Measurements from ENCODE around the gene AGPS. TPM values are rescaled to one million over a fixed set of nuclear protein-coding genes. Genes with fewer than 3 reads are reported as not detected.

The AGPS gene
- total and polyA plus RNA-seq, 11 donors: 4.2 to 36.6 (median 25.6) TPM

DNA sequence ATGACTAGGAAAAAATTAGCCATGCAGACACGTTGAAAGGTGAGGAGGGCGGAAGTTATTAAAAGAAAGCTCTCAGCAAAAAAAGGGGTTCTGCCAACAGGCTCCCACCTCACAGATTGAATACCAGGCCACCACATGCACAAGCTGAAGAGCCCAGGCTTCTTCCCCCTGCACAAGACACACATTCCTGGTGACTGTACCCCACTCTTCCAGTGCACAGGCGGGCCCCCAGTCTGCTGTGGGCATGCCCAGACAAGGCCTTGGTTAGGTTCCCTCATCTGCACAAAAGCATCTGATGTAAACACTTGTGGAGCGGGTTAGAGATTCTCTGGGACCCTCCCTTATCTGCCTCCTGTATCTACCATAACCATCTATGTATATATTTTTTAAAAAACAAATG is 81.7 kb downstream of the AGPS start:
- 93 to 97% (median 95%) methylated on average over 4 of the region's 4 CpGs for WGBS, 4 donors
- intact Hi-C loops (cut with DNase I): no loop called here
- DNase-seq (no peak), ATAC-seq (no peak)
- Histone ChIP-seq H3K27ac (no peak overlapping the region), H3K9me3 (peaks cover 0 to 35% (median 10%) of the 10 kb centered on the region in 12 donors), H3K27me3 (no peaks in the 10 kb centered on the region), H3K4me1 (peaks cover 0 to 6% (median 0%) of the 10 kb centered on the region in 12 donors), H3K4me3 (no peak overlapping the region), H3K36me3 (peaks cover 0 to 15% (median 0%) of the 10 kb centered on the region in 9 donors)
- TF ChIP-seq, protein P1, sequence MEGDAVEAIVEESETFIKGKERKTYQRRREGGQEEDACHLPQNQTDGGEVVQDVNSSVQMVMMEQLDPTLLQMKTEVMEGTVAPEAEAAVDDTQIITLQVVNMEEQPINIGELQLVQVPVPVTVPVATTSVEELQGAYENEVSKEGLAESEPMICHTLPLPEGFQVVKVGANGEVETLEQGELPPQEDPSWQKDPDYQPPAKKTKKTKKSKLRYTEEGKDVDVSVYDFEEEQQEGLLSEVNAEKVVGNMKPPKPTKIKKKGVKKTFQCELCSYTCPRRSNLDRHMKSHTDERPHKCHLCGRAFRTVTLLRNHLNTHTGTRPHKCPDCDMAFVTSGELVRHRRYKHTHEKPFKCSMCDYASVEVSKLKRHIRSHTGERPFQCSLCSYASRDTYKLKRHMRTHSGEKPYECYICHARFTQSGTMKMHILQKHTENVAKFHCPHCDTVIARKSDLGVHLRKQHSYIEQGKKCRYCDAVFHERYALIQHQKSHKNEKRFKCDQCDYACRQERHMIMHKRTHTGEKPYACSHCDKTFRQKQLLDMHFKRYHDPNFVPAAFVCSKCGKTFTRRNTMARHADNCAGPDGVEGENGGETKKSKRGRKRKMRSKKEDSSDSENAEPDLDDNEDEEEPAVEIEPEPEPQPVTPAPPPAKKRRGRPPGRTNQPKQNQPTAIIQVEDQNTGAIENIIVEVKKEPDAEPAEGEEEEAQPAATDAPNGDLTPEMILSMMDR (IDR thresholded peaks at IDR 0.05): no peak
- no peak for TF ChIP-seq POLR2A (IDR thresholded peaks at IDR 0.05)

DNA sequence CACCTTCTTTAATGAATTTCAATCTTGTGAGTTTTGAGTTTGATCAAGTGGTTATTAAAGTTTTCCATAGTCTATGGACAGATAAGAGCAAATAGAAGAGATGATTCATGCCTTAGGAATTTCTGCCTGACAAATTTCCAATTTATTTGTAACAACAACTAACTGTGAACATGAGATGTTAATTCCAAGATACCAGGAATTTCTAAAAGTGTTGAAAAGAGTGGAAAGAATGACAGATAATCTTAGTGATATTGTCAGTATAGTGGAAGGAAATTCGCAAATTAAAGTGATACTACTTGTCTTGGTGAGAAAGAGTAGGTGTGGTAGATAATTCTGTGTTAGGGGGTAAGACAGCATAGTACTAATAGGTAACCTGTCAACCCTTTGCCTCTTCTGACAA is 82.4 kb downstream of the AGPS start:
- Histone ChIP-seq H3K27me3 (no peaks in the 10 kb centered on the region), H3K9me3 (peaks cover 0 to 35% (median 10%) of the 10 kb centered on the region in 12 donors), H3K36me3 (peaks cover 0 to 11% (median 0%) of the 10 kb centered on the region in 9 donors), H3K4me3 (no peak overlapping the region), H3K27ac (no peak overlapping the region), H3K4me1 (peaks cover 0 to 6% (median 0%) of the 10 kb centered on the region in 12 donors)
- TF ChIP-seq, protein P1 (IDR thresholded peaks at IDR 0.05): no peak
- no peak for TF ChIP-seq POLR2A (IDR thresholded peaks at IDR 0.05)
- WGBS, 4 donors: 57 to 76% (median 68%) methylated on average over 1 of the region's 1 CpG
- no peak for ATAC-seq
- intact Hi-C loops (cut with DNase I): no loop called here
- no peak for DNase-seq

GRCh38 chr2:177476897-177477296 is 84.3 kb downstream of the AGPS start:
- Histone ChIP-seq H3K4me1 (peaks cover 0 to 6% (median 0%) of the 10 kb centered on the region in 12 donors), H3K9me3 (peaks cover 0 to 20% (median 4%) of the 10 kb centered on the region in 12 donors), H3K4me3 (no peak overlapping the region), H3K27me3 (no peaks in the 10 kb centered on the region), H3K27ac (no peak overlapping the region), H3K36me3 (peaks cover 0 to 13% (median under 1%) of the 10 kb centered on the region in 9 donors)
- intact Hi-C loops (cut with DNase I): no loop called here
- ATAC-seq (no peak), DNase-seq (no peak)
- WGBS, 4 donors: 96 to 97% (median 97%) methylated on average over 5 of the region's 5 CpGs
- TF ChIP-seq POLR2A (IDR thresholded peaks at IDR 0.05): no peak
- TF ChIP-seq, protein P1 (IDR thresholded peaks at IDR 0.05): no peak

DNA sequence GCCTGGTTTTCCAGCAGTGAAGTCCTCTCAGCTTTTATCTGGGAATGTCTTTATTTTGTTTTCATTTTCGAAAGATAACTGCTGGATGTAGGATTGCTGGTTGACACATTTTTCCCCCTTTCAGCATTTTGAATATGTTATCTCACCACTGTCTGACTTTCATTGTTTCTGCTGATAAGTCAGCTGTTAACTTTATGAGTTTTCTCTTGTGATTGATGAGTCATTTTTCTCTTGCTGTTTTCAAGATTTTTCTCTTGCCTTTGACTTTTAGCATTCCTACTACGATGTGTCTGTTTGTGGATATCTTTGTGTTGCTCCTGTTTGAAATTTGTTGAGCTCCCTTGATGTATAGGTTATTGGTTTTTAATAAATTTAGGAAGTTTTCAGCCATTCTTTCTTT is 85.5 kb downstream of the AGPS start:
- ATAC-seq: no peak
- no peak for TF ChIP-seq POLR2A (IDR thresholded peaks at IDR 0.05)
- TF ChIP-seq, protein P1 (IDR thresholded peaks at IDR 0.05): no peak
- no peaks in the 10 kb centered on the region for H3K27me3 ChIP-seq
- no peak for DNase-seq
- intact Hi-C loops (cut with DNase I): no loop called here
- H3K27ac ChIP-seq: no peak overlapping the region
- peaks cover 0 to 6% (median 0%) of the 10 kb centered on the region in 12 donors for H3K4me1 ChIP-seq
- peaks cover 0 to 19% (median 5%) of the 10 kb centered on the region in 9 donors for H3K36me3 ChIP-seq
- WGBS, 4 donors: 85 to 91% (median 88%) methylated on average over 2 of the region's 2 CpGs
- peaks cover 0 to 9% (median 0%) of the 10 kb centered on the region in 12 donors for H3K9me3 ChIP-seq
- H3K4me3 ChIP-seq: no peak overlapping the region

Measured in heart left ventricle (tissue), 16 donors.